ENCODE measurements around the gene ATP10A. TPM values are rescaled to one million over a fixed set of nuclear protein-coding genes. Genes with fewer than 3 reads are reported as not detected.

Gene ATP10A
- total and polyA plus RNA-seq, 2 of the 8 experiments (the other 6 are each of a cell fraction or from before 2014, with no cell fraction given): 2.0 to 2.8 TPM

DNA sequence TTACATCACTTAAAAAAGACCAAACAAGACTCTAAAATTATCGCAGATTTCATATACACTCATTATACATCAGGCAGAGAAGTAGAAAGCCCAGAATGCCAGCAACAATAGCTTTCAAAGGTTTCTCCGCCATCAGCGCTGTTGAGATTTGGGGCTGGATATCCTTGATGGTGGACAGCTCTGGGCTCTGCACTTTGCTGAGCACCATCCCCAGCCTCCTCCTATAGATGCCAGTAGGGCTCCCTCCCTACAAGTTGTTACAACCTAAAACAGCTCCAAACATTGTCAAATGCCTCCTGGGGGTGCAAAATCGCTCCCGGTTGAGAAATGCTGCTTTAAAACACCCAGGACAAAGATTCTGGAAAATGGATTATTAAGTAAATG lies 73.5 kb downstream of the ATP10A start (continued):
- no peak for TF ChIP-seq RAD21 (IDR thresholded peaks at IDR 0.05 in 1 of 2, conservative IDR thresholded peaks at IDR 0.05 in 1 of 2; ENCODE audit: low read depth in 2 of 2, low read length in 2 of 2)
- TF ChIP-seq TAF1 (IDR thresholded peaks at IDR 0.05; ENCODE audit: low read depth, low read length): no peak
- no peak for TF ChIP-seq TBP (IDR thresholded peaks at IDR 0.05; ENCODE audit: low read depth, low read length)
- TF ChIP-seq CREB1 (IDR thresholded peaks at IDR 0.05): no peak

Measured in H1 (cell line).